Activated CD8-positive, alpha-beta memory T cell treated with anti-CD3 and anti-CD28 coated beads, Interleukin-2, amount 10 ng/mL, durations not matched to agents 7 days and 5 days (primary cell): ENCODE data around the gene SOAT2. TPM values are rescaled to one million over a fixed set of nuclear protein-coding genes. Genes with fewer than 3 reads are reported as not detected.
A peak's percentile ranks its signal among the peaks of the same experiment; 100 is the strongest.
"Not testable (repeated sequence)": the region's sequence is repeated elsewhere in the genome, so short reads cannot be mapped to it uniquely, and the experiment has no call there.

Source experiments
- ATAC-seq: fragments of 150-1000 bp; cut with Tn5 transposase; one replicate; pipeline ENCODE4 v1.10.0; 2021; ENCODE audit warnings: moderate library complexity
- CTCF ChIA-PET: fragments of 350-600 bp; sonication (Branson Sonifier 250); formaldehyde crosslinking; loops from one replicate; lab custom pipeline; 2021; ENCODE audit warnings: antibody characterized with exemption; lab: Charles Lee
- DNase-seq: peaks from one replicate; pipeline ENCODE4 v3.0.0-alpha.2; 2020
- H3K27ac Mint-ChIP-seq: one replicate; pipeline ENCODE4 v1.8.0; 2021; ENCODE audit warnings: mild to moderate bottlenecking, mixed read lengths
- H3K27me3 Mint-ChIP-seq: one replicate; pipeline ENCODE4 v1.8.0; 2021; ENCODE audit warnings: mixed read lengths
- H3K36me3 Mint-ChIP-seq: one replicate; pipeline ENCODE4 v1.8.0; 2021; ENCODE audit warnings: mild to moderate bottlenecking, mixed read lengths
- H3K4me1 Mint-ChIP-seq: one replicate; pipeline ENCODE4 v1.8.0; 2021; ENCODE audit warnings: mixed read lengths
- H3K4me3 Mint-ChIP-seq: one replicate; pipeline ENCODE4 v1.8.0; 2021; ENCODE audit warnings: mild to moderate bottlenecking, moderate library complexity, mixed read lengths
- H3K9me3 Mint-ChIP-seq: one replicate; pipeline ENCODE4 v1.8.0; 2022; ENCODE audit warnings: low read depth, mixed read lengths
- total RNA-seq, 2 experiments: library from RNA; stranded (reverse); gene quantifications; one replicate each; pipeline ENCODE4 v1.2.3, GENCODE V29; 2021

The SOAT2 gene
- total RNA-seq, 2 experiments from 2014 or later, result 1.1 to 5.9 TPM

- no peaks in the 10 kb centered on the region for H3K27me3 Mint-ChIP-seq
- CTCF ChIA-PET, result interaction anchor here (0.8 to 6.2 kb wide), 49 partner anchors 12 to 434 kb away, joined by 3 to 63 read pairs (median 5); partner anchors contain the start of genes AAAS, CSAD, ESPL1 and IGFBP6
- H3K9me3 Mint-ChIP-seq, result no peaks in the 10 kb centered on the region
- DNase-seq (no peak), ATAC-seq (no peak)
- no peak overlapping the region for H3K4me3 Mint-ChIP-seq
- peaks cover 17% of the 10 kb centered on the region for H3K4me1 Mint-ChIP-seq
- peaks cover 3% of the 10 kb centered on the region for H3K36me3 Mint-ChIP-seq
- no peak overlapping the region for H3K27ac Mint-ChIP-seq
Measured at GRCh38 chr12:53160000-53160399, 56.7 kb downstream of the SOAT2 start.

GRCh38 chr12:53160673-53161072 is 57.4 kb downstream of the SOAT2 start:
- Mint-ChIP-seq H3K36me3 (peaks cover 3% of the 10 kb centered on the region), H3K27ac (no peak overlapping the region), H3K4me3 (no peak overlapping the region), H3K9me3 (no peaks in the 10 kb centered on the region), H3K4me1 (peaks cover 17% of the 10 kb centered on the region), H3K27me3 (no peaks in the 10 kb centered on the region)
- ATAC-seq (no peak), DNase-seq (no peak)
- CTCF ChIA-PET, result interaction anchor here (1.0 to 6.2 kb wide), 23 partner anchors 11 to 433 kb away, joined by 3 to 63 read pairs (median 21); partner anchors contain the start of genes AAAS, CSAD, ESPL1 and ITGB7

- CTCF ChIA-PET, result interaction anchor here (0.9 to 6.2 kb wide), 18 partner anchors 11 to 162 kb away, joined by 3 to 63 read pairs (median 28); partner anchors contain the start of genes AAAS, CSAD, ESPL1 and ITGB7
- Mint-ChIP-seq H3K36me3 (peaks cover 3% of the 10 kb centered on the region), H3K9me3 (no peaks in the 10 kb centered on the region), H3K4me1 (peaks cover 16% of the 10 kb centered on the region), H3K27me3 (no peaks in the 10 kb centered on the region), H3K4me3 (no peak overlapping the region), H3K27ac (no peak overlapping the region)
- DNase-seq, result no peak
- no peak for ATAC-seq
Measured at GRCh38 chr12:53161119-53161911, 58.0 kb downstream of the SOAT2 start.

- H3K4me1 Mint-ChIP-seq, result peaks cover 13% of the 10 kb centered on the region
- CTCF ChIA-PET, result interaction anchor here (4.9 kb wide), 1 partner anchor 51 kb away, joined by 40 read pairs; no protein-coding TSS in a partner anchor
- H3K36me3 Mint-ChIP-seq, H3K27ac Mint-ChIP-seq, ATAC-seq, H3K9me3 Mint-ChIP-seq, H3K4me3 Mint-ChIP-seq, H3K27me3 Mint-ChIP-seq: not testable (repeated sequence)
- DNase-seq, result peak; percentile 3
Measured at GRCh38 chr12:53163008-53163407, 59.7 kb downstream of the SOAT2 start.

- DNase-seq, result no peak
- Mint-ChIP-seq H3K9me3 (no peaks in the 10 kb centered on the region), H3K36me3 (peaks cover 5% of the 10 kb centered on the region), H3K27ac (no peak overlapping the region), H3K27me3 (no peaks in the 10 kb centered on the region), H3K4me3 (no peak overlapping the region), H3K4me1 (no peaks in the 10 kb centered on the region)
- no peak for ATAC-seq
- CTCF ChIA-PET, result no interaction called here
Measured at GRCh38 chr12:53166837-53167236, 63.6 kb downstream of the SOAT2 start.

- no peak overlapping the region for H3K27ac Mint-ChIP-seq
- ATAC-seq, result no peak
- H3K4me1 Mint-ChIP-seq, result no peaks in the 10 kb centered on the region
- DNase-seq, result peak; percentile 26
- CTCF ChIA-PET, result interaction anchor here (0.6 to 9.2 kb wide), 3 partner anchors 10 to 44 kb away, joined by 3 to 63 read pairs (median 3); no protein-coding TSS in a partner anchor
- H3K4me3 Mint-ChIP-seq, result no peak overlapping the region
- H3K36me3 Mint-ChIP-seq, result peaks cover 2% of the 10 kb centered on the region
- H3K9me3 Mint-ChIP-seq, result no peaks in the 10 kb centered on the region
- no peaks in the 10 kb centered on the region for H3K27me3 Mint-ChIP-seq
Measured at GRCh38 chr12:53169644-53170043, 66.4 kb downstream of the SOAT2 start.

- no peak for DNase-seq
- CTCF ChIA-PET, result interaction anchor here (0.6 to 9.2 kb wide), 3 partner anchors 11 to 43 kb away, joined by 3 to 63 read pairs (median 3); no protein-coding TSS in a partner anchor
- H3K4me3 Mint-ChIP-seq, result no peak overlapping the region
Measured at GRCh38 chr12:53170215-53170614, 66.9 kb downstream of the SOAT2 start.

GRCh38 chr12:53170876-53171724 is 67.8 kb downstream of the SOAT2 start:
- H3K4me1 Mint-ChIP-seq, result peaks cover 13% of the 10 kb centered on the region
- H3K36me3 Mint-ChIP-seq, result peaks cover 2% of the 10 kb centered on the region
- no peak overlapping the region for H3K4me3 Mint-ChIP-seq
- H3K27me3 Mint-ChIP-seq, result no peaks in the 10 kb centered on the region
- ATAC-seq (no peak), DNase-seq (no peak)
- H3K9me3 Mint-ChIP-seq, result no peaks in the 10 kb centered on the region
- CTCF ChIA-PET, result interaction anchor here (1.1 to 9.2 kb wide), 4 partner anchors 12 to 174 kb away, joined by 3 to 63 read pairs (median 3); no protein-coding TSS in a partner anchor
- no peak overlapping the region for H3K27ac Mint-ChIP-seq

More at GRCh38 chr12:53170215-53170614, 66.9 kb downstream of the SOAT2 start:
- Mint-ChIP-seq H3K4me1 (peaks cover 5% of the 10 kb centered on the region), H3K27ac (no peak overlapping the region), H3K27me3 (no peaks in the 10 kb centered on the region), H3K9me3 (no peaks in the 10 kb centered on the region), H3K36me3 (peaks cover 2% of the 10 kb centered on the region)
- ATAC-seq, result no peak

GRCh38 chr12:53171725-53172329 is 68.5 kb downstream of the SOAT2 start:
- peaks cover 13% of the 10 kb centered on the region for H3K4me1 Mint-ChIP-seq
- CTCF ChIA-PET, result interaction anchor here (1.1 to 9.2 kb wide), 3 partner anchors 13 to 173 kb away, joined by 3 to 63 read pairs (median 3); no protein-coding TSS in a partner anchor
- H3K27me3 Mint-ChIP-seq, result no peaks in the 10 kb centered on the region
- ATAC-seq (no peak), DNase-seq (no peak)
- H3K4me3 Mint-ChIP-seq, result no peak overlapping the region
- H3K9me3 Mint-ChIP-seq, result no peaks in the 10 kb centered on the region
- H3K36me3 Mint-ChIP-seq, result peaks cover 2% of the 10 kb centered on the region
- H3K27ac Mint-ChIP-seq, result no peak overlapping the region

GRCh38 chr12:53172352-53172751 is 69.1 kb downstream of the SOAT2 start:
- H3K4me3 Mint-ChIP-seq, result no peak overlapping the region
- H3K4me1 Mint-ChIP-seq, result peaks cover 15% of the 10 kb centered on the region
- CTCF ChIA-PET, result interaction anchor here (1.1 to 9.2 kb wide), 5 partner anchors 13 to 173 kb away, joined by 3 to 63 read pairs (median 3); partner anchors contain the start of gene ESPL1
- H3K27ac Mint-ChIP-seq, result no peak overlapping the region
- DNase-seq (no peak), ATAC-seq (no peak)
- no peaks in the 10 kb centered on the region for H3K27me3 Mint-ChIP-seq
- no peaks in the 10 kb centered on the region for H3K9me3 Mint-ChIP-seq
- H3K36me3 Mint-ChIP-seq, result peaks cover 2% of the 10 kb centered on the region

- no peak overlapping the region for H3K27ac Mint-ChIP-seq
- ATAC-seq, result no peak
- CTCF ChIA-PET, result interaction anchor here (0.5 to 9.2 kb wide), 4 partner anchors 14 to 107 kb away, joined by 3 to 63 read pairs (median 4); partner anchors contain the start of gene ESPL1
- H3K27me3 Mint-ChIP-seq, result no peaks in the 10 kb centered on the region
- H3K9me3 Mint-ChIP-seq, result no peaks in the 10 kb centered on the region
- peaks cover 15% of the 10 kb centered on the region for H3K4me1 Mint-ChIP-seq
- H3K4me3 Mint-ChIP-seq, result no peak overlapping the region
- peaks cover 2% of the 10 kb centered on the region for H3K36me3 Mint-ChIP-seq
- DNase-seq, result no peak
Measured at GRCh38 chr12:53173085-53173715, 69.9 kb downstream of the SOAT2 start.
